ENCODE results near the gene APOBEC3B.

The APOBEC3B gene

GRCh38 chr22:39016592-39016991 lies 34.4 kb downstream of the APOBEC3B start:
- TF ChIP-seq TAF1 (IDR thresholded peaks at IDR 0.05; ENCODE audit: low read depth) = no peak
- TF ChIP-seq EP300 (IDR thresholded peaks at IDR 0.05; ENCODE audit: borderline replicate concordance) = no peak
- no peak for TF ChIP-seq MAX (IDR thresholded peaks at IDR 0.05)
- no peak for TF ChIP-seq TCF12 (IDR thresholded peaks at IDR 0.05; ENCODE audit: low read depth)
- TF ChIP-seq REST (IDR thresholded peaks at IDR 0.05; ENCODE audit: low read depth) = no peak
- TF ChIP-seq CREB1 (IDR thresholded peaks at IDR 0.05; ENCODE audit: low read depth) = no peak
- TF ChIP-seq TEAD4 (IDR thresholded peaks at IDR 0.05) = no peak
- no peak for TF ChIP-seq NFIC (IDR thresholded peaks at IDR 0.05)
- TF ChIP-seq USF1 (IDR thresholded peaks at IDR 0.05) = no peak
- TF ChIP-seq RAD21 (IDR thresholded peaks at IDR 0.05; ENCODE audit: low read depth) = no peak

GRCh38 chr22:39017596-39018365 lies 35.6 kb downstream of the APOBEC3B start:
- TF ChIP-seq TEAD4 (IDR thresholded peaks at IDR 0.05) = no peak
- no peak for TF ChIP-seq CEBPB (IDR thresholded peaks at IDR 0.05)

GRCh38 chr22:39021552-39022250 lies 39.6 kb downstream of the APOBEC3B start:
- TF ChIP-seq TAF1 (IDR thresholded peaks at IDR 0.05; ENCODE audit: low read depth) (no peak), MAX (IDR thresholded peaks at IDR 0.05) (no peak), NFIC (IDR thresholded peaks at IDR 0.05) (no peak), EP300 (IDR thresholded peaks at IDR 0.05; ENCODE audit: borderline replicate concordance) (no peak), FOXM1 (IDR thresholded peaks at IDR 0.05; ENCODE audit: borderline replicate concordance, low read depth) (no peak), REST (IDR thresholded peaks at IDR 0.05; ENCODE audit: low read depth) (no peak), CREB1 (IDR thresholded peaks at IDR 0.05; ENCODE audit: low read depth) (no peak), YY1 (IDR thresholded peaks at IDR 0.05; ENCODE audit: low read depth) (no peak), ZBTB7A (IDR thresholded peaks at IDR 0.05; ENCODE audit: low read depth) (no peak), TCF12 (IDR thresholded peaks at IDR 0.05; ENCODE audit: low read depth) (no peak), EGR1 (IDR thresholded peaks at IDR 0.05) (no peak), CEBPB (IDR thresholded peaks at IDR 0.05) (no peak), TEAD4 (IDR thresholded peaks at IDR 0.05) (no peak), RAD21 (IDR thresholded peaks at IDR 0.05; ENCODE audit: low read depth) (no peak), USF1 (IDR thresholded peaks at IDR 0.05) (no peak)

- TF ChIP-seq FOXM1 (IDR thresholded peaks at IDR 0.05; ENCODE audit: borderline replicate concordance, low read depth) (no peak), MAX (IDR thresholded peaks at IDR 0.05) (no peak), EP300 (IDR thresholded peaks at IDR 0.05; ENCODE audit: borderline replicate concordance) (no peak), EGR1 (IDR thresholded peaks at IDR 0.05) (no peak), REST (IDR thresholded peaks at IDR 0.05; ENCODE audit: low read depth) (no peak), TAF1 (IDR thresholded peaks at IDR 0.05; ENCODE audit: low read depth) (no peak), RAD21 (IDR thresholded peaks at IDR 0.05; ENCODE audit: low read depth) (no peak)
Observed at GRCh38 chr22:39024519-39025308, 42.6 kb downstream of the APOBEC3B start.

Data from Ishikawa (cell line).